ENCODE results near the gene UGT1A8. TPM values are rescaled to one million over a fixed set of nuclear protein-coding genes. Genes with fewer than 3 reads are reported as not detected.
A peak's percentile ranks its signal among the peaks of the same experiment; 100 is the strongest.

UGT1A8 gene
- total RNA-seq, 1 donor from 2014 or later, result not detected

DNA sequence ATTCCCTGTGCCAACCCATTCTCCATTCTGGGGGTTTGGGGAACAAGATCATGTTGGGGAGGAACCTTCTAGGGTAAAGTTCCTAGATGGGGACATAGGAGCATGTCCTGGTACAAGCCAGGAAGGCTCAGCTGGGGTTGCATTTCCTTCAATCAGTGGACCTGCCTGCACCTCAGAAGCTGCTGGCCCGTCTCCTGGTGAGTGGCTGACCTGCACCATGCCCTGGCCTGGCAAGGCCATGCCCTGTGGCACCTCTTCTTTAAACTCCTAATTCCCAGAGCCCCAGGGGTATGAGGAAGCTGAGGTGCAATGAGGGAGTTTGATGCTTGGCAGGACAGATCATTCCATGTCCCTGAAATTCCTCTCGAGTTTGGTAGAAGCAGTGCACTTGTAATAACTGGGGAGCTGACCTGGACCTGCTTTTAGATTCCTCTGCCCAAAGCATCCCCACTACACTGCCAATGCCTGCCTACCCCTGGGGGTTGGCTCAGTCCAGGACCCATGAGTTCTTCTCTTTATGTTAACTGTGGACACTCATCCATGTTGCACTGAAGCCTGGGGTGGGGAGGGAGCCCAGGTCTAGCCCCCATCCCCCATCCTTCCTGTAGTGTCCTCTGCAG lies 186.0 kb downstream of the UGT1A8 start:
- no peaks in the 10 kb centered on the region for H3K4me1 ChIP-seq
- no peaks in the 10 kb centered on the region for H3K9me3 ChIP-seq
- TF ChIP-seq POLR2A (IDR thresholded peaks at IDR 0.05) (no peak), POLR2AphosphoS5 (IDR thresholded peaks at IDR 0.05; ENCODE audit: insufficient read depth in 1 of 2, low read depth in 1 of 2) (no peak)
- TF ChIP-seq, protein P1, sequence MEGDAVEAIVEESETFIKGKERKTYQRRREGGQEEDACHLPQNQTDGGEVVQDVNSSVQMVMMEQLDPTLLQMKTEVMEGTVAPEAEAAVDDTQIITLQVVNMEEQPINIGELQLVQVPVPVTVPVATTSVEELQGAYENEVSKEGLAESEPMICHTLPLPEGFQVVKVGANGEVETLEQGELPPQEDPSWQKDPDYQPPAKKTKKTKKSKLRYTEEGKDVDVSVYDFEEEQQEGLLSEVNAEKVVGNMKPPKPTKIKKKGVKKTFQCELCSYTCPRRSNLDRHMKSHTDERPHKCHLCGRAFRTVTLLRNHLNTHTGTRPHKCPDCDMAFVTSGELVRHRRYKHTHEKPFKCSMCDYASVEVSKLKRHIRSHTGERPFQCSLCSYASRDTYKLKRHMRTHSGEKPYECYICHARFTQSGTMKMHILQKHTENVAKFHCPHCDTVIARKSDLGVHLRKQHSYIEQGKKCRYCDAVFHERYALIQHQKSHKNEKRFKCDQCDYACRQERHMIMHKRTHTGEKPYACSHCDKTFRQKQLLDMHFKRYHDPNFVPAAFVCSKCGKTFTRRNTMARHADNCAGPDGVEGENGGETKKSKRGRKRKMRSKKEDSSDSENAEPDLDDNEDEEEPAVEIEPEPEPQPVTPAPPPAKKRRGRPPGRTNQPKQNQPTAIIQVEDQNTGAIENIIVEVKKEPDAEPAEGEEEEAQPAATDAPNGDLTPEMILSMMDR (IDR thresholded peaks at IDR 0.05), result no peak
- H3K36me3 ChIP-seq, result no peaks in the 10 kb centered on the region
- H3K27ac ChIP-seq, result no peak overlapping the region
- no peaks in the 10 kb centered on the region for H3K27me3 ChIP-seq
- H3K4me3 ChIP-seq, result no peak overlapping the region
- DNase-seq (ENCODE audit: extremely low spot score in 2 of 2), result no peak
- intact Hi-C loops (cut with DNase I), result no loop called here

DNA sequence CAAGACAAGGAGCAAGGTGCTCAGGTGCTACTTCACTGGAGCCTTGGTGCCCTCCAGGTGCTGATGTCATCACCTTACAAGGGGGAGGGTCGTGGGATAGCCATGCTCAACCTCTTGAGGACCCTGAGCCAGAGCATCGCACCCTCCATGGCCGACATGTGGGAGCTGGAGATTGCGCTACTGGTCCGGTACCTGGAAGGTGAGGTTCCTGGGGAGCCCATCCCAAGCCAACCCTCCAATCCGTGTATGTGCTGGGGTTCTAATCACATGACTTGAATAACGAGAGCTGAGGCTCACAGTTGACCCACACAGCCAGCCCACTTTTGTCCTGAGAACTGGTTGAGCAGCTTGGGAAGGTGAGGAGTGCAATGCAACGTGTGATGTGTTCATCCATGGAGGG lies 186.6 kb downstream of the UGT1A8 start:
- H3K27ac ChIP-seq, result no peak overlapping the region
- intact Hi-C loops (cut with DNase I), result no loop called here
- peak in 1 of 2 donors; percentile 77 for DNase-seq (ENCODE audit: extremely low spot score in 2 of 2)
- H3K27me3 ChIP-seq, result no peaks in the 10 kb centered on the region
- H3K36me3 ChIP-seq, result no peaks in the 10 kb centered on the region
- no peak overlapping the region for H3K4me3 ChIP-seq
- no peaks in the 10 kb centered on the region for H3K9me3 ChIP-seq
- TF ChIP-seq, protein P1 (IDR thresholded peaks at IDR 0.05), result no peak
- TF ChIP-seq POLR2A (IDR thresholded peaks at IDR 0.05) (no peak), POLR2AphosphoS5 (IDR thresholded peaks at IDR 0.05; ENCODE audit: insufficient read depth in 1 of 2, low read depth in 1 of 2) (no peak)
- no peaks in the 10 kb centered on the region for H3K4me1 ChIP-seq

DNA sequence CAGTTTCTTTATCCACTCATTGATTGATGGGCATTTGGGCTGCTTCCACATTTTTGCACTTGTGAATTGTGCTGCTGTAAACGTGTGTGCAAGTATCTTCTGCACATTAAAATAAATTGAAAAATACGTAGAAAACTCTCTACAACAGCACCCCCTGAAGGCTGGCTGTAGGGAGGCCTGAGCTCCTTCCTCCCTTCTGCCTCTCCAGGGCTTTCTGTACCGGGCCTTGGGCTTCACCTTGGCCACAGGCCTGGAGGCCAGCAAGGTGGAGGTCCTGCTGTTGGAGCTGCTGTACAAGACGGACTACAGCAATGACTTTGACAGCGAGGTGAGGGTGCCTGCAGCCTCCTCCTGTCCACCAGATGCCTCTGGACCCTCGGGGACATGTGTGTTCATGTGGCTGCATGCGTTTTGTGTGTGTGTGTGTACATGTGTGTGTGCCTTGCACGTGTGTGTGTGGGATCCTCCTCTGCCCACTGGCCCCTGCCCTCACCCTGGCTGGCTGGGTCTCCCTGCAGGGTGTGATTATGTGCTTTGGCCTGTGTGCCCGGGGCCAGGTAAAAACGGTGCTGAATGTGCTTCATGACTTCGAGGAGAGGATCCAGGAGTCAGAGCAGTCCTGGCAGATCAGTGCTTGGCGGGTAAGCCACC lies 189.9 kb downstream of the UGT1A8 start:
- no peaks in the 10 kb centered on the region for H3K9me3 ChIP-seq
- no peak overlapping the region for H3K27ac ChIP-seq
- no peaks in the 10 kb centered on the region for H3K27me3 ChIP-seq
- DNase-seq (ENCODE audit: extremely low spot score in 2 of 2), result peak in 1 of 2 donors; percentile 79
- no peaks in the 10 kb centered on the region for H3K36me3 ChIP-seq
- TF ChIP-seq POLR2AphosphoS5 (IDR thresholded peaks at IDR 0.05; ENCODE audit: insufficient read depth in 1 of 2, low read depth in 1 of 2) (no peak), POLR2A (IDR thresholded peaks at IDR 0.05) (no peak)
- TF ChIP-seq, protein P1 (IDR thresholded peaks at IDR 0.05), result no peak
- H3K4me3 ChIP-seq, result no peak overlapping the region
- intact Hi-C loops (cut with DNase I), result no loop called here
- H3K4me1 ChIP-seq, result no peaks in the 10 kb centered on the region

GRCh38 chr2:233807966-233808935 lies 190.8 kb downstream of the UGT1A8 start:
- Histone ChIP-seq H3K9me3 (no peaks in the 10 kb centered on the region), H3K36me3 (no peaks in the 10 kb centered on the region), H3K4me1 (no peaks in the 10 kb centered on the region), H3K27me3 (no peaks in the 10 kb centered on the region), H3K4me3 (no peak overlapping the region), H3K27ac (no peak overlapping the region)
- DNase-seq (ENCODE audit: extremely low spot score in 2 of 2), result peak in 1 of 2 donors; percentile 58
- TF ChIP-seq POLR2A (IDR thresholded peaks at IDR 0.05), result no peak
- TF ChIP-seq, protein P1 (IDR thresholded peaks at IDR 0.05), result no peak
- no peak for TF ChIP-seq POLR2AphosphoS5 (IDR thresholded peaks at IDR 0.05; ENCODE audit: insufficient read depth in 1 of 2, low read depth in 1 of 2)
- intact Hi-C loops (cut with DNase I), result no loop called here

Data from vagina (tissue), 2 donors.